GM18502 (cell line): Measurements from ENCODE around the gene ADAMTS18.

ENCODE experiments used
- ATAC-seq: cut with Tn5 transposase; IDR thresholded peaks from one replicate; pipeline ENCODE4 v1.9.1; 2021; ENCODE audit warnings: mild to moderate bottlenecking; ENCODE audit not compliant: unreplicated experiment, poor library complexity

Gene ADAMTS18

DNA sequence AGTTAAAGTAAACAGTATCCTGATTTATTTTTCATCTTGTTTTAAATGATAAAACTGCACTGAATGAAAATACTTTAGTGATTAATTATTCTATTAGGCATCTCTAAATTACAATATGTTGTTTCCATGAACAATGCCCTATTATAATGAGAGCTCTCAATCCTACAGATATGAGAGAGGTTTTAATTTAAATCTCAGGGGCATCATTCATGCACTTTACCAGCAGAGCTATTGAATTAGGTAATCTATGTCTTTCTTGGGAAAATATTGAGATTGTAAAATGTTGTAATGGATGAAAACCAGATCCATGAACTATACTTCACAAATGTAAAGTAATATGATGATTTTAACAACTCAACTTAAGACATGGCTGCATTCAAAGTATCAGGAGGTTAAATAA, 103.8 kb downstream of the ADAMTS18 start:
- ATAC-seq: no peak

DNA sequence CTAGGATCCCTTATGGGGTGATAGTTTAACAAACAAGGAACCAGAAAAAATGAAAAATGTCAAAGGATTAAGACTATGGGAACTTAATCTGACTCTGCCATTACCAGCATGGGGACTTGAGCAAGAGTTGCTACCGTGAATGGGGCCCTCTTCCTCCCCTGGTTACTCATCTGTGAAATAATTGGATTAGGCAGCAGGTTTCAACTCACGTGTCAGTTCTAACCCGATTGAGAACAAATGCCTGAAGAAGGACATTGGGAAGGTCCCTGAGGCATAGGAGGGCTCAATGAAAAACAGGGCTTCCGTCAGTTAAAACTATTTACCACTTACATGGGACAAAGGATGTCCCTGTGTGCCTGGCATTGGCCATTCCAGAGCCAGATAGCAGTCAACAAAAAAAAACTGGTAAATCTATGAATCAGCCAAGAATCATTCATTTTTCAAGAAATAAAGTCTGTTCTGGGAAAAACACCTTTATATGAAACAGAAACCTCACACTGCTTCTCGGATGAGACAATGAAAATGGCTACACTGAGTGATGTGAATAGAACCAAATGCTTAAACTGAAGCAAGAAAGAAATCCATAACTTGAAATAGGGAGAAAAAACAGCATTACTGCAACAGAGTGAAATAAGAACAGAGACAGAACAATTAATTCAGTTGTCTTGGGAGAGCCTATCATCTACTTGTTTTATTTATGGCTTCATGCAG, 104.3 kb downstream of the ADAMTS18 start:
- ATAC-seq: no peak

DNA sequence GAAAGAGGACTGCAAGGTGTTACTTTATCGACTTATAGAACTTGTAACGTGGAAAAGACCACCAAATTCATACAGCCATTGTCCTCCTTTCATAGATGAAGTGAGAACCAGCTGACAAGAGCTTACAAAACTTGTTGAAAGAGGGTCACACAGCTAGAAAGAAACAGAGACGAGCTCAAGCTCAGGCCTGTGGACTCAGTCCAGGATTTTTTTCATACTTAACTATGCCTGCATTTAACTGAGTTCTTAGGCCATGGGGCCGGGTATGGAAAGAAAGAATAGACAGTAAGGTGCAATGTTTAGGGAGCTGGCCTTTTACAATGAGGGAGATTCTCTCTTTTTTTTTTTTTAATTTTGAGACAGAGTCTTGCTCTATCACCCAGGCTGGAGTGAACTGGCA, 106.1 kb downstream of the ADAMTS18 start:
- ATAC-seq: no peak

DNA sequence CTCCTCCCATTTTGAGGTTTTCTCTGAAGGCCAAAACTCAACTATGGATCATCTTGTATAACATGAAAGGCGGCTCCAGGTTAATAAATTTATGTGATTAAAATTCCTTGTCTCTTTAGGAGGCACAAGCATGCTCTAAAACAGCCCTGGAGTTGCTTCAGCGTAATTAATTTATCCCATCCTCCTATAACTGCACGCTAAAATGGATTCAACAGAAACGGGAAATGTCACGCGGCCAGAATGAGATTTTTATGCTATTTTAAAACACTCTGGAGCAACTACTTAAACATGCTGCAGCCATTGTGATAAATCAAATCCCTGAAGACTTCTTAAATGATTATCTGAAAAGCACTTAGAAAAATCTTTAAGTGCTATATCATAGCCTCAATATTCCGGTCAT, 106.6 kb downstream of the ADAMTS18 start:
- ATAC-seq: no peak

DNA sequence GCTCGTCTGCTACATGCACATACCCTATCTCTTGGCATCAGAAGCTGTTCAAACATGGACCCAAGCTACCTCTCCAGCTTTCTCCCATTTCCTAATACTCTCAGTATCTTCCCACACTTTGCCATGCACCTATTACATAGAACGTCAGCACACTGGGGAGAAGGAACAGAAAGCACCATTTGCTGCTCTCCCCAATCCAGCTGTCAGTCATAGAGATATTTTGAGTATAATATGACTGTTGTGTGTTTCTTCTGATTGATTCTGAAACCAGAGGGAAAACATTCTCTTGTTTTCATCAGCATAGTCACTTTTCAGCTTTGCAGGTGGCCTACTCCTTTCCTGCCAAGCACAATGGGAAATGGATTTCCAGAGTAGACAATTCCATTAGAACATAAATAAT, 107.1 kb downstream of the ADAMTS18 start:
- ATAC-seq: peak; percentile 75

DNA sequence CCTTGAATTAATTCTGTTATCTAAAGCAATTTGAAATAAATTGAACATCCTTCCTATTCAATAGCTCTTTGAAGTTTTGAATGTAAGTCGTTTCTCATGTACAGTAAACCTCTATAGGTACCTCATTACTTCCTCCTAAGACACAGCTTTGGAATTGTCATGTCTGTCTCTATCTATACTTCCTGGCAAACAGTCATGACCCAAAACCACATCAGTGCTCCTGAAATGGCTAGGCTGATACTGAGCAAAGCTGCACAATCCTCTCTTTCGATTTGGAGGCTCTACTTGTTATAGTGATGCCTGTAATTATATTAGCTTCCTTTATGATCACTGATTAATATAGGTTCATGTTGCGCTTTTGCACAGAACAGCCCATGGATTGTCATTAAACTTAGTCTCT, 110.1 kb downstream of the ADAMTS18 start:
- no peak for ATAC-seq

DNA sequence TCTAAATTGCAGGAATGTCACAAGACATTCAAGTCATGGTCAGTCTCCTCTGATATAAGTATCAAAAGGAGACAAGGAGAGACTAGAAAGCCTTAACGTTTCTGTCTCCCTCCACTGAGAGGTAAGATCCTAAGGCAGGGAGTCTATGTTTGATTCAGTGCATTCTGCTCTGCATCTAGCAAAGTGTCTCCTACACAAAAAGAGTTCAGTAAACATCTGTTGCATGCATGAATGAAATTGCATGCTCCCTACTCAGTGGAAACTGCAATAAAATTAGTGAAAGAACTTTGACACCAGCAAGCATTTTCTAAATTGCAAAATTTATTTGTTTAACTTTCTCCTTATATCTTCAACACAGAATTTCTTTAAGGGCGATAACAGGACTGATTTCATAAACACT, 111.1 kb downstream of the ADAMTS18 start:
- ATAC-seq: no peak

DNA sequence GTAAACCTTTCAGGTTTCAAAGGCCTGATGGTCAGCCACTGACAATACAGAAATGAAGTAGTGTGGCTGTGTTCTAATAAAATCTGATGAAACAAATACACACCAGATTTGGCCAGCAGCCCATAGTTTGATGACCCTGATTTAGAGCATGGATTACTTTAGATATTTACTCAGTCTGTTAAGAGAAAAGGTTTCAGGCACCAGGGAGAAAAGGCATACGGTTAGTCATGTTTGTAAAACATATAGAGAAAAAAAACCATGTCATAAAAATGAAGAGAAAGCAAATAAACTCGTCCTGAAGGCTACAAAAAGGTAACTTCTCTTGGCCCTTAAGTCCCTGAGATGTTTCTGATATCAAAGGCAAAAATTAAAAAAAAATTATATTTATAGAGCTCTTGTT, 112.1 kb downstream of the ADAMTS18 start:
- ATAC-seq: no peak

DNA sequence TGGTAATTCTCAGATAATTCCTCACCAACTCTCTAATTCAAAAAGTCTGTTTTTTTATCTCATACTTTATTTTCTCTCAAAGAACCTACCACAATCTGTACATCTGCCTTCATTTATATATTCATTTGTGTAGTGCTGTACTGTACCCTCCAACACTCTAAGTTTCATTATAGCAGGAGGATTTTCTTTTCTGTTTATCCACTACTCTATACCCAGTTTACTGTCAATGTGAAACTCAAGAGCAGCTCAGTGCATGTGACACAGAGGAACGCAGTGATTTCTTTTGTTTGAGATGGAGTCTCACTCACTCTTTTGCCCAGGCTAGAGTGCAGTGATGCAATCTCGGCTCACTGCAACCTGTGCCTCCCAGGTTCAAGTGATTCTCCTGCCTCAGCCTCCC, 117.8 kb downstream of the ADAMTS18 start:
- ATAC-seq: no peak

DNA sequence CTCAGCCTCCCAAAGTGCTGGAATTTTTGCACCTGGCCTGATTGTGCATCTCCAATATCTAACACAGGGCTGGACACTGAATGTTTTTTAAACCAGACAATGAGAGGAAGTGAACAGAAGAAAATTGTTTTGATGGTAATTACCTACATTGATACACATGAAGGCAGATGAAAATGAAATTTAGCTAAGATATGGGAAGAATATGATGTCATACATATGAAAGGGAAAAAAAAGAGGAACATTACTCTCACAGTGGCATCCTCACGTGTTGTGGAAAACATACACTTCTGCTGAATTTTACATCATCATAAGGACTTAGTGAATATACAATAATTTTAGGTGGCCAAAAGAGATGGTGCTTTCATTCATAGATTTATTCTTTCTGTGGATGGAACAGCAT, 124.0 kb downstream of the ADAMTS18 start:
- no peak for ATAC-seq

DNA sequence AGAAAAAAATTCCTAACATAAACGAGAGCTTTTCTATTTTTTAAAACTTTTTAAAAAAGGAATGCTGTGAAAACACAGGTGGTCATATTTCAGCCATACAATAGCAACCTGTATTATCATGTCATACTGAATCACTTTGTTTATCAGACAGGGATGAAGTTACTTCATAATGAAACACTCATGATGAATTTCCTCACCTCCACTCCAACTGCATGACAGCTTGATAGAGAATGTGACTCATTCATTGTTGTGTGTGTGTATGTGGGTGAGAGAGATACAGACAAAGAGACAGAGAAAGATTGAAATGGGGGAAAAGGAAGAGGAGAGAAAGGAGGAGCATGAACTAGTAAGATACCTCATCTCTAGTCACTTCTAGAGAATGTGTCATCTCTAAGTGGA, 126.7 kb downstream of the ADAMTS18 start:
- ATAC-seq: no peak

DNA sequence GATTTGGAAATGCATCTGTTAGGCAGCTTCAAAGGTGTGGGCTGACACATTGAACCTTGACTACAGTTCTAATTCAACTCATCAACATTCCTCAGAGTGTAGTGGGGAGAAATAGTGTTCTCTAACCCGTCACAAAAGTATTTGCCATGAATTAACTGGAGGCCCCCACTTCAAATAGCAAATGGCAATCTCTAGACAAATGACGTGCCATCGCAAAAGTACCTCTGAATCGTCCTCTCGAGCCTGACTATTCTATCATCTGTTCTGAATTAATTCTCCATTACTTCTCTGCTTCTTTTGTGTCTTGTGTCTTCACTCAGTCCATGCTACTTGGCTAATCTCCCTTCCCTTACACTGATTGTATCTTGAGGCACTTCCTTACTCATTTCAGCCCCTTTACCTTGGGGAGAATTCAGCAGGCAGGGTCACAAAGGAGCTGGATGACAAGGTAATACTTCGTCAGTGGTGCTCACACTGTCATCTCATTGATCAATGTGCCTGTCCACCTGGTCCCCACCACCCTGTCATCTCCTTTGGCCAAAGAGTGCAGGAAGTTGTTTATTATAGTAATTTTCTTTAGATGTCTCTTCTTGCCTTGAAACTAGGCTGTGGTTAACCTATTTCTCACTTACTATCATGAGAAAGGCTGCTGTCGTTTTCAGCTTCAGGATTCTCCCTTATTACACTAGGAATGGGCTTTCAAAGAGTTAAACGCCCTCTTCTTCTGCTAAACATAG, 127.2 kb downstream of the ADAMTS18 start:
- ATAC-seq: no peak

DNA sequence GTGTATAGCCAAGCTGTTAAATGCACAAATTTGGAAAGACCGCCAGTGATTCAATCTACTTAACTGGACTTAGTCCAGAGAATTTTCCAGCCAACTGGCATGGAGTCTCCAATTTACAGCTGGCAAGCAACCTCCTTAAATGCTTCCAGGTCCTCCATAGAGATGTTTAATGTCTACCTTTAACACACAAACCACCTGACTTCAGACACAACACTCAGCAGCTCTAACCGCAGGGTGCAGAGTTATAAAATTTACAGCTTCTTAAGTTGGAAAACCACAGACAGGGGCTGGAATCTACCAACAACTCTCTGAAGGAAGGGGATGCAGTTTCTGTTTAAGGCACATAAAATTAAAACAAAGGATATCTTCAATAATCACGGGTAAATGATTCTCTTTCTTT, 128.8 kb downstream of the ADAMTS18 start:
- ATAC-seq: no peak

DNA sequence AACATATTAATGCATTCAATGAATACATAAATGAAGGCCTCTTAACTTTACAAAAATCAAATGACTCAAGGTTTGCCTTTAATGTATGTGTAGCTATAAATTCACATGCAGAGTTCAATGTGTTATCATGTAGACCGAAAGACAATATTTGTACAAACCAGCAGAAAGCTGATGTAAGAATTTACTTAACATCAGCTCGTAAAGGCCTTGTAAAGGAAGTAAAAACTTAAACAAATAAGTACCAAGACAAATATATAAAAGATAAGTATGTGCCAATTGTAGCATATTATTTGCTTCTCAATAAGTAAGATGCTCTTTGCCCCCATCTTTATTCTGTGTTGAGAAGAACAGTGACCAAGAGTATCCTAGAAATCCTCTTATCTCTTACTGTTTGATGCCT, 130.0 kb downstream of the ADAMTS18 start:
- no peak for ATAC-seq

DNA sequence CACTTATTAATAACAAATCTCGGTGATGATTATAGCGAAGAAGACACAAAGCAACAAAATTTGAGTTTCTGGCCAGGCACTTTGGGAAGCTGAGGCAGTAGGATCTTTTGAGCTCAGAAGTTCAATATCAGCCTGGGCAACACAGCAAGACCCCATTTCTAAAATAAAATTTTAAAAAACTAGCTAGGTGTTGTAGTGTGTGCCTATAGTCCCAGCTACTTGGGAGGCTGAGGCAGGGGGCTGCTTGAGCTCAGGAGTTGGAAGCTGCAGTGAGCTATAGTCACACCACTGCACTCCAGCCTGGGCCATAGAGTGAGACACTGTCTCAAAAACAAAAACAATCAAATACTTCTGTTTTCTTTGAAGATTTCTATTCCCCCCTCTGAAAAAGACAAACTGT, 130.7 kb downstream of the ADAMTS18 start:
- ATAC-seq: no peak

DNA sequence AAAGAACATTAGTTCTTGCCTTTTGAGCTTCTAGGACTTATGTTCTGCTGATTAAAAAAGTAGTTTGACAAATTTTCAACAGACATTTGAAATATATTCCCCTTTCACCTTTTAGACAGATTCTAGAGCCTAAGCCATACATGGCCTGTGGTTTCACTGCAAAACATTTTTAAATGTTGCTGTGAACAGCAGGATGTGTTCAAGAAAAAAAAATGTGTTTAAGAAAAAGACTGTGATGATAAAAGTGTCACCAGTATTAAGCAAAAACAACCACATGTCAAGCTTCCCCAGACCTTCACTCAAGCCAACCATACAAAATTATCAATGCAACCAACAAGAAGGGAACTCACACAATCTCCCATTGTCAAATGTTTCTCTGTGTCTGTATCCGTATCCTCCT, 132.2 kb downstream of the ADAMTS18 start:
- no peak for ATAC-seq

DNA sequence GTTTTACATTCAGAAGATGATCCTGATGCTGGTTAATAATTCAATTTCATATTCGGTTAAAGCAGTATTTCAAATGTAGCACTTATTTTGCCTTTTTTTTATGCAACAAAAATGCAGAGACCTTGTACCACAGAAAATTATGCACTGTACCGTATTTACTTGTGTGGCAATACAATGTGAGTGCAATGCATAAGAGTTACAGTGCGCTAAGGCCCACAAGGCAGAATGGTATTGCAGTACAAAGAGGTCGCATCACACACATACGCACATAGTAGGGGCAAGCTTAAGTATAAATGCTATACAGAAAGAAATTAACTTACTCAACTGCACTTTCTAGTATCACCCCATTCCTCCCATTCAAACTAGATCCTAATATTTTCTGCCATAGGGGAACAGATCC, 132.6 kb downstream of the ADAMTS18 start:
- ATAC-seq: no peak

DNA sequence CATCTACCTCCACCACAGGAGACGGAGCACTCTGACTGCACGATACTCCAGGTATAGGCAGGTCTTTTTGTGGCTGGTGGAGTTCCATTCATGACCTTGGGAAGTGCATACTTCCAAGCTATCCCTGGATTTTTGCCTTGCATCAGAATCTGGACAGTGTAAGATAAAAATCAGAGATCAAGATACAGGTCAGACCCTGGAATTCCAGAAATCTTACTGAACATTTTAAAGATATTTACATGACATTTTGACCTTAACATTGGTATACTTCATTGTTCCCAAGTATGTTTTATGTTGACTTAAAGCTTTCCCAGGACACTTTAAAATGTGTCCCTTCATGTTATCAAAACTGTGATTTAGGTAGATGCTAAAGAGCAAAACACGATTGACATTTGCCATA, 134.6 kb downstream of the ADAMTS18 start:
- ATAC-seq: no peak

DNA sequence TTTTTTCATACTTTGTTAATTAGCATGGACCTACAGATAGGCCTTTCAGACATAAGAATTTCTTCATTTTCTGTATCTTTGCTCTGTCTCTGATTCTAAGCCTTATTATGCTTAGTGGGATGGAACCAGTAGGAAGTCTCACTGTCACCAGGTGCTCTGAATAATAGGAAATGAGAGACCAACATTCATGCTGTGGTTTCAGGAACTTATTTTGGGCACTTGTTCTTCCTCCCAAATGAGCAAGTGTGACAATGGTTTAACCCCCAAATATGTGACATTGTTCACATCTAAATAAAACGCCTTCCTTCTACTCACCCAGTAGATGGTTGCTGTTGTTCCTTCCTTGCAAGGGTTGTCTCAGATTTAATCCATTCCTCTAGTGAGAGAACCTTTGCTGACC, 135.4 kb downstream of the ADAMTS18 start:
- ATAC-seq: peak; percentile 62

DNA sequence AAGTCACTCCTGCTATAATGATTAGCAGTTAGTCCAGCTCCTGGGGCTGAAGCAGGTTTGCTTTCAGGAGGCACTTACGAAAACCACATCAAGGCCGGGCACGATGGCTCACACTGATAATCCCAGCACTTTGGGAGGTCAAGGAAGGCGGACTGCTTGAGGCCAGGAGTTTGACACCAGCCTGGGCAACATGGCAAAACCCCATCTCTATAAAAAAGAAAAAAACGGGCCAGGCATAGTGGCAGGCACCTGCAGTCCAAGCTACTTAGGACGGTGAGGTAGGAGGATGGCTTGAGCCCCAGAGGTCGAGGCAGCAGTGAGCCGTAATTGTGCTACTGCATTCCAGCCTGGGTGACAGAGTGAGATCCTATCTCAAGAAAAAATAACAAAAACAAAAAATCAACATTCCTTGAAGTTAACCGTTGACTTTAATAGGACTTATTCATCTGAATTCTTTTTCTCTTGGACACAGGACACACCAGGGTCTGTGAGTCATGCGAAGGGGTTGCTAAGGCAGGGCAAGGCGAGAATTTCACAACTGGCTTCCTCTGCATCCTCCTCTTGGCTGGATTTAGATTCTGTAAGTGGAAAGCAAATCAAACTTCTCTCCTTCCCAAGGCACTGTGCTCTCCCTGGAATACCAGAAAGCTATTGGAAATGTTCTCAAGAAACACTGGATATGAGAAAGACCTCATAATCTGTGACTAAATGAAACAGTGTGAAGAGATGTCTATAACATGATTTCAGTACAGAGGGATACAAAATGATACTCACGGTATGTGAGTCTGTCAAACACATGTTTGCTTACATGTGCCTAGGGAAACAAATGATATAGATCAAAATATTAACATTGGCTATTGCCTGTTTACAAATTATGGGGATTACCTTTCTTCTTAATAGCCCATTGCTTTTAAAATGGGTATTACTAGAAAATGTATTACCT, 136.1 kb downstream of the ADAMTS18 start:
- no peak for ATAC-seq

DNA sequence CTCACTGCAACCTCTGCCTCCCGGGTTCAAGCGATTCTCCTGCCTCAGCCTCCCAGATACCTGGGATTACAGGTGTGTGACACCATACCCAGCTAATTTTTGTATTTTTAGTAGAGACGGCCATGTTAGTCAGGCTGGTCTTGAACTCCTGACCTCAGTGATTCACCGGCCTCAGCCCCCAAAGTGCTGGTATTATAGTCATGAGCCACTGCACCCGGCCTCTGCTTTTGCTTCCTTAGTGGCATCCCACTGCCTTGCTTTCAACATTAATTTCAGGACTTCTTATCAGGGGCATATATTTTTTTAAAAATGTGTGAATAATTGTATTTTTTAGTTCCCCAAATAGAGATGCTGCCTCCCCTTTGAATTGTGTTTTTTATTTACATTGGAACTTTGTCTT, 136.8 kb downstream of the ADAMTS18 start:
- ATAC-seq: no peak
